ENCODE measurements around the gene YWHAB.

- TF ChIP-seq GATA2 (IDR thresholded peaks at IDR 0.05; ENCODE audit: low read depth, low read length), result no peak
- no peak for TF ChIP-seq GATA3 (IDR thresholded peaks at IDR 0.05; ENCODE audit: low read depth, low read length)
Observed at GRCh38 chr20:44839481-44839880, 46.0 kb upstream of the YWHAB start.

Measured in SH-SY5Y (cell line).